ENCODE data around the gene ANKRD52.
"Not testable (repeated sequence)": the region's sequence is repeated elsewhere in the genome, so short reads cannot be mapped to it uniquely, and the experiment has no call there.

Gene ANKRD52

DNA sequence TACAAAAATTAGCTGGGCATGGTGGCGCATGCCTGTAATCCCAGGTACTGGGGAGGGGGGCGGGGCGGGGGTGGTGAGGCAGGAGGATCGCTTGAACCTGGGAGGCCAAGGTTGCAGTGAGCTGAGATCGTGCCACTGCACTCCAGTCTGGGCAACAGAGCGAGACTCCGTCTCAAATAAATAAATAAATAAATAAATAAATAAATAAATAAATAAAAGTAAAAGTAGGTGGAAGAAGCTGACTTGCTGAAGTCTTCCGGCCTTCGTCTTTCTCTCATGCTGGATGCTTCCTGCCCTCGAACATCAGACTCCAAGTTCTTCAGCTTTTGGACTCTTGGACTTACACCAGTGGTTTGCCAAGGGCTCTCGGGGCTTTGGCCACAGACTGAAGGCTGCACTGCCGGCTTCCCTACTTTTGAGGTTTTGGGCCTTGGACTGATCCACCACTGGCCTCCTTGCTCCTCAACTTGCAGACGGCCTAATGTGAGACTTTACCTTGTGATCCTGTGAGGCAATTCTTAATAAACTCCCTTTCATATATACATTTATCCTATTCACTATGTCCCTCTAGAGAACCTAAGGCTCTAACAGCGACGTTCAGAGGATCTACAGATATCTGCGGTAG is 8.0 kb upstream of the ANKRD52 start:
- DNase-seq (ENCODE audit: low spot score in 2 of 2); H3K4me1 ChIP-seq; in situ Hi-C loops (cut with MboI; ENCODE audit: low sequenced_read_pairs); H3K27me3 ChIP-seq (ENCODE audit: low read depth); H3K9me3 ChIP-seq: not testable (repeated sequence)
- H3K36me3 ChIP-seq (replicated peaks) = peaks cover 22% of the 10 kb centered on the region
- peak overlapping the region; percentile 82 for H3K4me3 ChIP-seq

DNA sequence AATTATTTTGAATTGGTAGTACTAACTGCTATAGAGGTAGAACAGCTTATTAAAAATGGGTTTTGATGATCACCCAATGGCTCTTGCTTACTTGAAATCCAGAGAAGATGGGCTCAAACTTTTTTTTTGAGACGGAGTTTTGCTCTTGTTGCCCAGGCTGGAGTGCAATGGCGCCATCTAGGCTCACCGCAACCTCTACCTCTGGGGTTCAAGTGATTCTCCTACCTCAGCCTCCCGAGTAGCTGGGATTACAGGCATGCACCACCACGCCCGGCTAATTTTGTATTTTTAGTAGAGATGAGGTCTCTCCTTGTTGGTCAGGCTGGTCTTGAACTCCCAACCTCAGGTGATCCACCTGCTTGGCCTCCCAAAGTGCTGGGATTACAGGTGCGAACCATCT is 4.8 kb upstream of the ANKRD52 start:
- H3K36me3 ChIP-seq (replicated peaks); in situ Hi-C loops (cut with MboI; ENCODE audit: low sequenced_read_pairs); H3K4me1 ChIP-seq; DNase-seq (ENCODE audit: low spot score in 2 of 2); H3K27me3 ChIP-seq (ENCODE audit: low read depth); H3K4me3 ChIP-seq; H3K9me3 ChIP-seq: not testable (repeated sequence)

- Histone ChIP-seq H3K9me3 (no peaks in the 10 kb centered on the region), H3K4me1 (peaks cover 15% of the 10 kb centered on the region), H3K27me3 (ENCODE audit: low read depth) (no peaks in the 10 kb centered on the region), H3K4me3 (no peak overlapping the region), H3K36me3 (replicated peaks) (peaks cover 4% of the 10 kb centered on the region)
- in situ Hi-C loops (cut with MboI; ENCODE audit: low sequenced_read_pairs) = no loop called here
- DNase-seq (ENCODE audit: low spot score in 2 of 2) = no peak
Measured at GRCh38 chr12:56261503-56262232, 3.5 kb upstream of the ANKRD52 start.

- in situ Hi-C loops (cut with MboI; ENCODE audit: low sequenced_read_pairs) = no loop called here
- H3K27me3 ChIP-seq (ENCODE audit: low read depth) = no peaks in the 10 kb centered on the region
Measured at GRCh38 chr12:56260921-56261320, 2.7 kb upstream of the ANKRD52 start.

GRCh38 chr12:56260380-56260779 is 2.2 kb upstream of the ANKRD52 start:
- Histone ChIP-seq H3K27me3 (ENCODE audit: low read depth) (no peaks in the 10 kb centered on the region), H3K4me1 (peaks cover 13% of the 10 kb centered on the region), H3K9me3 (no peaks in the 10 kb centered on the region), H3K36me3 (replicated peaks) (peaks cover 17% of the 10 kb centered on the region), H3K4me3 (no peak overlapping the region)
- in situ Hi-C loops (cut with MboI; ENCODE audit: low sequenced_read_pairs) = no loop called here
- no peak for DNase-seq (ENCODE audit: low spot score in 2 of 2)

More at GRCh38 chr12:56260921-56261320, 2.7 kb upstream of the ANKRD52 start:
- DNase-seq (ENCODE audit: low spot score in 2 of 2) = no peak
- H3K36me3 ChIP-seq (replicated peaks) = peaks cover 12% of the 10 kb centered on the region
- H3K4me3 ChIP-seq = no peak overlapping the region
- no peaks in the 10 kb centered on the region for H3K9me3 ChIP-seq
- peaks cover 13% of the 10 kb centered on the region for H3K4me1 ChIP-seq

- no peaks in the 10 kb centered on the region for H3K9me3 ChIP-seq
- in situ Hi-C loops (cut with MboI; ENCODE audit: low sequenced_read_pairs) = no loop called here
- H3K27me3 ChIP-seq (ENCODE audit: low read depth) = no peaks in the 10 kb centered on the region
- peak overlapping the region; percentile 75 for H3K4me3 ChIP-seq
- no peak for DNase-seq (ENCODE audit: low spot score in 2 of 2)
- peaks cover 33% of the 10 kb centered on the region for H3K36me3 ChIP-seq (replicated peaks)
- H3K4me1 ChIP-seq = peaks cover 13% of the 10 kb centered on the region
Measured at GRCh38 chr12:56258820-56259183, 618 bp upstream of the ANKRD52 start.

GRCh38 chr12:56257491-56258067 is 605 bp downstream of the ANKRD52 start:
- Histone ChIP-seq H3K36me3 (replicated peaks) (peaks cover 45% of the 10 kb centered on the region), H3K9me3 (no peaks in the 10 kb centered on the region), H3K27me3 (ENCODE audit: low read depth) (no peaks in the 10 kb centered on the region), H3K4me3 (peak overlapping the region; percentile 75), H3K4me1 (peaks cover 13% of the 10 kb centered on the region)
- DNase-seq (ENCODE audit: low spot score in 2 of 2) = peak; percentile 63 to 84
- in situ Hi-C loops (cut with MboI; ENCODE audit: low sequenced_read_pairs) = no loop called here

- peaks cover 50% of the 10 kb centered on the region for H3K36me3 ChIP-seq (replicated peaks)
- H3K27me3 ChIP-seq (ENCODE audit: low read depth) = no peaks in the 10 kb centered on the region
- peaks cover 13% of the 10 kb centered on the region for H3K4me1 ChIP-seq
- in situ Hi-C loops (cut with MboI; ENCODE audit: low sequenced_read_pairs) = no loop called here
- DNase-seq (ENCODE audit: low spot score in 2 of 2) = no peak
- H3K4me3 ChIP-seq = peak overlapping the region; percentile 75
- H3K9me3 ChIP-seq = no peaks in the 10 kb centered on the region
Measured at GRCh38 chr12:56257071-56257470, 1.1 kb downstream of the ANKRD52 start.

DNA sequence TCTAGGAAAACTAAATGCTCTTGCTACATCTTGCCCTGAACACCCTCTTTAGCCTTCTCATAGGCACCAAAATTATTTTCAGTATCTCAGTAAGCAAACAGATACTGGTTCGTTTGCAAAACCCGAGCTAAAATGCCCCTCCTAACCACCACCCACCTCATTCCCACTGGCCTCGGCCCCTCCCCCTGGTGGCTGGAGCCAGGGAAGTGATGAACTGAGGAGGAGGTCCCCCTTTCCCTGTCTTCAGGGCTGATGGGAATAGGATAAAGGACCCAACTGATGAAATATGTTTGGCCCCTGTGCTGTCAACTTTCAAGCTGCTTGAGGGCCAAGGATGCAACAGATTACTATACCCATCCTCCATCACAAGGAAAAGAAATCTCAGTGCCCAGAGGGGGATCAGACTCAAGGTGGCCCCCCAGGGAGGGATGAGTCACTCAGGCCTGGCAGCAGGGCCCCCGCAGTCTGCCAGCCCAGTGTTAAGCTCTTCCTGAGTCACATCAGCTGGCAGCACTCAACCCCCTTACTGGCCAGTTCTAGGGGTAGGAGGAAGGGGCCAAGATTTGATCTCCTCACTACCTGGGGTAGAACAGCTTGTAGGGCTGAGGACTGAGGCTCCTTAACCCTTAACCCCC is 1.7 kb downstream of the ANKRD52 start:
- Histone ChIP-seq H3K4me3 (peak overlapping the region; percentile 75), H3K27me3 (ENCODE audit: low read depth) (no peaks in the 10 kb centered on the region), H3K4me1 (peaks cover 13% of the 10 kb centered on the region), H3K36me3 (replicated peaks) (peaks cover 54% of the 10 kb centered on the region), H3K9me3 (no peaks in the 10 kb centered on the region)
- DNase-seq (ENCODE audit: low spot score in 2 of 2) = no peak
- in situ Hi-C loops (cut with MboI; ENCODE audit: low sequenced_read_pairs) = no loop called here

GRCh38 chr12:56255671-56256070 is 2.5 kb downstream of the ANKRD52 start:
- in situ Hi-C loops (cut with MboI; ENCODE audit: low sequenced_read_pairs) = no loop called here
- Histone ChIP-seq H3K36me3 (replicated peaks) (peaks cover 62% of the 10 kb centered on the region), H3K4me3 (no peak overlapping the region), H3K4me1 (peaks cover 13% of the 10 kb centered on the region), H3K27me3 (ENCODE audit: low read depth) (no peaks in the 10 kb centered on the region), H3K9me3 (no peaks in the 10 kb centered on the region)
- no peak for DNase-seq (ENCODE audit: low spot score in 2 of 2)

DNA sequence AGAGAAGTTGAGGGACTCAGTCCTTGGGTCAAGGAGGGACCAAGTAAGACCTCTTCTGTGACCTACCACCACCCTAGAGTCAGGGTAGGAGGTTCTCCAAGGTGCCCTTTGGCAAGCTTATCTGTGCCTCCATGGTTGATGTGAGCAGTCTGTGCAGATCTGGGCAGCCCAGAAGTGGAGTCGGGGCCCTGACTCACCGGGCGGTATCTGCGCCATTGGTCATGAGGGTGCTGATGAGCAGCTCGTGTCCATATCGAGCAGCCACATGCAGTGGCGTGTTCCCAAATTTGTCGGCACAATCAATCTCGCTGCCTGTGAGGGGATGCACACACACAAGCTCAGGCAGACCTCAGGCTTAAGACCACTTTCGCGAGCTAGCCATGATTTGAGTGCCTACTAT is 5.1 kb downstream of the ANKRD52 start:
- in situ Hi-C loops (cut with MboI; ENCODE audit: low sequenced_read_pairs) = no loop called here
- Histone ChIP-seq H3K9me3 (no peaks in the 10 kb centered on the region), H3K36me3 (replicated peaks) (peaks cover 78% of the 10 kb centered on the region), H3K4me1 (peaks cover 7% of the 10 kb centered on the region), H3K4me3 (no peak overlapping the region), H3K27me3 (ENCODE audit: low read depth) (no peaks in the 10 kb centered on the region)
- DNase-seq (ENCODE audit: low spot score in 2 of 2) = no peak

GRCh38 chr12:56252649-56253048 is 5.5 kb downstream of the ANKRD52 start:
- Histone ChIP-seq H3K27me3 (ENCODE audit: low read depth) (no peaks in the 10 kb centered on the region), H3K4me1 (peaks cover 7% of the 10 kb centered on the region), H3K36me3 (replicated peaks) (peaks cover 83% of the 10 kb centered on the region), H3K4me3 (no peak overlapping the region), H3K9me3 (no peaks in the 10 kb centered on the region)
- in situ Hi-C loops (cut with MboI; ENCODE audit: low sequenced_read_pairs) = no loop called here
- no peak for DNase-seq (ENCODE audit: low spot score in 2 of 2)

DNA sequence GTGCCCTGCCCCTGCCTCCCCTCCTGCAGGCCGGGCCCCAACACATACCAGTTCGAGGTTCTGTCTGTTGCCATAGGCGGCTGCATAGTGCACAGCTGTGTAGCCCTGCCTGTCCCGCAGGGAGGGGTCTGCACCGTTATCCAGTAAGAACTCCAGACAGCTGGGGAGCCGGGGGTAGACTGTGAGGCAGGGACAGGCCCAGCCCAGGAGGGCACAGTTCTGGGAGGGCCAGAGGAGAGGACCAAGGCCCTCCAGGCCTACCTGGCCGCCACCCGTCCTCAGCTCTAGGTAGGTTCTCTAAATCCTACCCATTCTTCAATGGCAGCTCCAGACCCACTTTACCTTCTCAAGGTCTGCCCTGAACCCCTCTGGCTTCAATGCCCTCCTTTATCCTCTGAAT is 9.5 kb downstream of the ANKRD52 start:
- no peaks in the 10 kb centered on the region for H3K9me3 ChIP-seq
- H3K4me1 ChIP-seq = no peaks in the 10 kb centered on the region
- no peaks in the 10 kb centered on the region for H3K27me3 ChIP-seq (ENCODE audit: low read depth)
- no peak overlapping the region for H3K4me3 ChIP-seq
- peaks cover 82% of the 10 kb centered on the region for H3K36me3 ChIP-seq (replicated peaks)
- DNase-seq (ENCODE audit: low spot score in 2 of 2) = no peak
- in situ Hi-C loops (cut with MboI; ENCODE audit: low sequenced_read_pairs) = no loop called here

DNA sequence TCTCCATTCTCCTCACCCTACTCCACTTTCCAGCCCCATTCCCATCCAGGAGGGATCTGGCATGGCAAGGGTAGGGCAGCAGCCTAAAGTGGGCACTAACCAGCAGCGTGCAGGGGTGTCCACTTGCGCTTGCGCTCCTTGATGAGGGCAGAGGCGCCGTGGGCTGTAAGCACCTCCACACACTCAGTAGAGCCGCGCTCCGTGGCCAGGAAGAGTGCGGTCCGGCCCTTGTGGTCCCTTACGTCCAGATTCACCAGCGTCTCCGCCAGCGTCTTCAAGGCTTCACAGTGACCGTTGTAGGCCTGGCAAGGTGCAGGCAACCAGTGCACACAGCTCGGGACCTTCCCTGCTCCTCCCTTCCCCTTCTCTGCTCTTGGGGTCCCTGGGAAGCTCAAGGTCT is 10.3 kb downstream of the ANKRD52 start:
- no peaks in the 10 kb centered on the region for H3K4me1 ChIP-seq
- no peaks in the 10 kb centered on the region for H3K9me3 ChIP-seq
- in situ Hi-C loops (cut with MboI; ENCODE audit: low sequenced_read_pairs) = no loop called here
- H3K27me3 ChIP-seq (ENCODE audit: low read depth) = no peaks in the 10 kb centered on the region
- H3K4me3 ChIP-seq = no peak overlapping the region
- DNase-seq (ENCODE audit: low spot score in 2 of 2) = no peak
- H3K36me3 ChIP-seq (replicated peaks) = peaks cover 82% of the 10 kb centered on the region
